GM23248 (cell line): ENCODE measurements around the gene SLC25A21. TPM values are rescaled to one million over a fixed set of nuclear protein-coding genes. Genes with fewer than 3 reads are reported as not detected.
"Not testable (repeated sequence)": the region's sequence is repeated elsewhere in the genome, so short reads cannot be mapped to it uniquely, and the experiment has no call there.

Experiments
- DNase-seq: peaks from one replicate; pipeline ENCODE4 v3.0.0-alpha.2; 2015
- H2AFZ ChIP-seq: fragments of 200-600 bp; sonication (generic); 2 replicates; pipeline ENCODE4 v1.6.1; 2016; ENCODE audit warnings: antibody characterized with exemption
- H3F3A ChIP-seq: fragments of 200-600 bp; sonication (generic); 2 replicates; pipeline ENCODE4 v1.6.1; 2016; ENCODE audit warnings: mild to moderate bottlenecking, antibody characterized with exemption, mixed run types; ENCODE audit not compliant: insufficient read depth
- H3K27ac ChIP-seq: fragments of 200-600 bp; sonication (generic); 2 replicates; pipeline ENCODE4 v1.5.1; 2016; ENCODE audit warnings: mild to moderate bottlenecking
- H3K27me3 ChIP-seq: fragments of 200-600 bp; sonication (generic); replicated peaks from 2 replicates; pipeline ENCODE4 v1.6.1; 2016; ENCODE audit warnings: mild to moderate bottlenecking; ENCODE audit not compliant: insufficient read depth
- H3K36me3 ChIP-seq: fragments of 200-600 bp; sonication (generic); 2 replicates; pipeline ENCODE4 v1.6.1; 2016; ENCODE audit warnings: low read depth, mild to moderate bottlenecking
- H3K4me1 ChIP-seq: fragments of 200-600 bp; sonication (generic); 2 replicates; pipeline ENCODE4 v1.6.1; 2016; ENCODE audit warnings: mild to moderate bottlenecking; ENCODE audit not compliant: insufficient read depth
- H3K4me2 ChIP-seq: fragments of 200-600 bp; sonication (generic); one replicate; pipeline ENCODE4 v1.6.1; 2016; ENCODE audit warnings: mild to moderate bottlenecking; ENCODE audit not compliant: unreplicated experiment
- H3K4me3 ChIP-seq: fragments of 200-600 bp; sonication (generic); 2 replicates; pipeline ENCODE4 v1.5.1; 2016; ENCODE audit warnings: mild to moderate bottlenecking
- H3K79me2 ChIP-seq: fragments of 200-600 bp; sonication (generic); 2 replicates; pipeline ENCODE4 v1.6.1; 2016; ENCODE audit warnings: mild to moderate bottlenecking; ENCODE audit not compliant: insufficient read depth
- H3K9ac ChIP-seq: fragments of 200-600 bp; sonication (generic); 2 replicates; pipeline ENCODE4 v1.6.1; 2016; ENCODE audit warnings: mild to moderate bottlenecking
- H3K9me2 ChIP-seq: fragments of 200-600 bp; sonication (generic); 2 replicates; pipeline ENCODE4 v1.6.1; 2016; ENCODE audit warnings: mixed run types, mild to moderate bottlenecking, moderate library complexity; ENCODE audit not compliant: insufficient read depth
- H3K9me3 ChIP-seq: fragments of 200-600 bp; sonication (generic); one replicate; pipeline ENCODE4 v1.6.1; 2017; ENCODE audit warnings: low read depth
- H4K20me1 ChIP-seq: fragments of 200-600 bp; sonication (generic); 2 replicates; pipeline ENCODE4 v1.6.0; 2016; ENCODE audit not compliant: insufficient read depth
- EZH2 ChIP-seq: fragments of 200-600 bp; sonication (generic); IDR thresholded peaks from 2 replicates; pipeline ENCODE4 v1.6.1; 2018; ENCODE audit warnings: antibody characterized with exemption, mild to moderate bottlenecking; ENCODE audit not compliant: insufficient read depth, poor library complexity, severe bottlenecking
- EZH2phosphoT487 ChIP-seq: fragments of 200-600 bp; sonication (generic); IDR thresholded peaks from 2 replicates; pipeline ENCODE4 v1.6.1; 2018; ENCODE audit warnings: antibody characterized with exemption, moderate library complexity, mild to moderate bottlenecking, low read depth; ENCODE audit not compliant: insufficient read depth
- WGBS, 2 experiments: methylation state at CpG; one replicate each; pipeline ENCODE4 v1.1.6; 2015 to 2017; ENCODE audit warnings: low lambda C conversion rate in 2 of 2, low coverage in 1 of 2; ENCODE audit errors: missing lambda C conversion rate in 2 of 2; 5-methylcytosine and 5-hydroxymethylcytosine counted together
- in situ Hi-C: fragments of 300-500 bp; cut with MboI; formaldehyde crosslinking; loops from 2 replicates; pipeline ENCODE4 v1.15.0; 2020
- polyA plus RNA-seq: library from polyadenylated mRNA; unstranded; fragments of >200 nt; fragmentation: Nextera tagmentation; extraction: Ambion mirVana; gene quantifications from 2 replicates; pipeline ENCODE4 v1.2.1, GENCODE V29; 2016
- total RNA-seq: library from RNA; depleted of rRNA; stranded (reverse); fragments of >200 nt; shearing (Covaris generic); gene quantifications from 2 replicates; pipeline ENCODE4 v1.2.3, GENCODE V29; 2014

SLC25A21 gene
- total and polyA plus RNA-seq, 2 experiments from 2014 or later = 0.26 TPM; not detected in 1

GRCh38 chr14:36910578-36910977 is 261.8 kb downstream of the SLC25A21 start:
- Histone ChIP-seq H3F3A (no peaks in the 10 kb centered on the region), H3K4me1 (no peaks in the 10 kb centered on the region), H3K4me3 (no peak overlapping the region), H2AFZ (no peak overlapping the region), H3K27ac (no peak overlapping the region), H3K9me3 (no peaks in the 10 kb centered on the region), H3K9ac (no peak overlapping the region), H3K9me2 (no peaks in the 10 kb centered on the region), H3K79me2 (no peaks in the 10 kb centered on the region), H3K27me3 (peaks cover 11% of the 10 kb centered on the region; the same call in 1 of the 2 replicates), H3K4me2 (no peak overlapping the region), H4K20me1 (no peaks in the 10 kb centered on the region), H3K36me3 (no peaks in the 10 kb centered on the region)
- no peak for DNase-seq
- TF ChIP-seq EZH2 (no peak), EZH2phosphoT487 (no peak)
- WGBS, 2 experiments = 42 to 51% methylated on average over 3 of the region's 3 CpGs
- in situ Hi-C loops = no loop called here

DNA sequence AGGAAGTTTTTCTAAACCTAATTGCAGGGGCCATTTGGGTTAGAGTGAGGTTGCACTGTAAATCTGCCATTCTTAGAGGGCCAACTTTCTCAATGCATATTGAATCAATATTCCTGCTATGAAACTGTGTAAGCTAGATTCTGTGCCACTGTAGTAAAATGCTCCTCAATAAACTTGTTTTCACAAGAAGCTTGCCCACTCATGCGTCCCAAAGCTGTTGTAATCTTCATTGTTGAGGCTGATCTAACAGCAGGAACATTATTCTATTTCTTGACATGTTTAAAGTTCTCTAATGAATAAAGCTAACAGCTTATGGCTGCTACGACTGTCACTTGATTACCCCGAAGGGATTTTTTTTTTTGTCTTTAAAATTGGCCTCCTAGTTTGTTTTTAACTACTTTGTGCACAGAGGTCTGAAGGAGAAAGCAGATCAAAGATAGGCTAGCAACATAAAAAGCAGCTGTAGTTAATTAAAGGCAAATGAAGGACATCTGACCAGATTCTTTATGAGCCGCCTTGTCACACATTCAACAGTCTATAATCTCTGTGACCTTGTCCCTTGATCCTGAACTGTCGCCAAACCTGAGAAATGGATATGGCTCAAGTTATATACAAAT is 267.0 kb downstream of the SLC25A21 start:
- Histone ChIP-seq H3K9me3 (no peaks in the 10 kb centered on the region), H3K9me2 (no peaks in the 10 kb centered on the region), H3K4me1 (no peaks in the 10 kb centered on the region), H3K4me3 (no peak overlapping the region), H3F3A (no peaks in the 10 kb centered on the region), H3K79me2 (no peaks in the 10 kb centered on the region), H3K27ac (no peak overlapping the region), H3K36me3 (no peaks in the 10 kb centered on the region), H4K20me1 (no peaks in the 10 kb centered on the region), H3K27me3 (0 out of 2 replicates have a peak, but pooled peaks cover 3% of the 10 kb centered on the region), H3K9ac (no peak overlapping the region), H2AFZ (no peak overlapping the region), H3K4me2 (no peak overlapping the region)
- WGBS, 2 experiments = 6 to 12% methylated on average over 5 of the region's 5 CpGs
- no peak for DNase-seq
- in situ Hi-C loops = no loop called here
- TF ChIP-seq EZH2 (no peak), EZH2phosphoT487 (no peak)

DNA sequence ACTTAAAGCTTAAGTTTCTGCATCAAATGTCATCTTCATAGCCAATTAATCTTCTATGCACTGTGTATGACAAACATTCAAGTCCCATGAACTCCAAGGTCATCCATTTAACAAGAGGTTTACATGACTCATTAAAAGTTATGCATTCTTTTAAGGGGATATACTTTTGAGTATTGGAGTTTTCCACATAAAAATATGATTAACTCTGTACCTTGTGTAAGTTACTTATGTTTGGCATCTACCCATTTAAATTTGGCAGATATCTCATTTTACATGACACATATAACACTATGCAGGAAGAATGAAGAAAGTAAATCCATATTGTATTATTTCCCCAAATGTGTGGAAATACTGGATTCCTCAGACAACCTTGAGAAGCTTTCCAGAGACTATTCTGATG is 270.5 kb downstream of the SLC25A21 start:
- Histone ChIP-seq H3K9me2 (no peaks in the 10 kb centered on the region), H3K27ac (no peak overlapping the region), H2AFZ (no peak overlapping the region), H4K20me1 (no peaks in the 10 kb centered on the region), H3K9ac (no peak overlapping the region), H3K4me3 (no peak overlapping the region), H3K79me2 (no peaks in the 10 kb centered on the region), H3F3A (no peaks in the 10 kb centered on the region), H3K36me3 (no peaks in the 10 kb centered on the region), H3K4me2 (no peak overlapping the region), H3K27me3 (no peaks in the 10 kb centered on the region), H3K9me3 (no peaks in the 10 kb centered on the region), H3K4me1 (no peaks in the 10 kb centered on the region)
- peak; percentile 3 for DNase-seq
- in situ Hi-C loops = no loop called here
- TF ChIP-seq EZH2 (no peak), EZH2phosphoT487 (no peak)

DNA sequence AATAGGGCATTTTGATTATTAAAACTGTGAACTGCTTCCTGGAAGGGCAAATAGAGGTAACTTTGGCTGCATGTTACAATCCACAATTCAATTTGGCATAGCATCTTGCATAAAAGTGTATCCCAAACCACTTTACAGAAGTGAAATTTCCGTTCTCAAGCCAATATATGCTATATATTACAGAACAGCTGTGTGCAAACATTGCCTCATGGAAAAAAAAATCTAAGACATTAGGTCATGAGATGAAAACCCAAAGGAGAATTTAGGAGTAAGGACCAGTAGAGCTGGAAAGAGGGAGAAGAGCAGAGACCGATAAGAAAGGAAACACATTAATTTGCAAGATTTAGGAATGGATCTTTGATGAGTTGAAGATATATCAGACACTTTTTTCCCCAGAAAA is 271.6 kb downstream of the SLC25A21 start:
- 35 to 37% methylated on average over 2 of the region's 2 CpGs for WGBS, 2 experiments
- in situ Hi-C loops = no loop called here

GRCh38 chr14:36896300-36896699 is 276.1 kb downstream of the SLC25A21 start:
- in situ Hi-C loops, H3K4me3 ChIP-seq, H3K9ac ChIP-seq: not testable (repeated sequence)

More for the DNA sequence above, 271.6 kb downstream of the SLC25A21 start:
- Histone ChIP-seq H3K4me2 (no peak overlapping the region), H4K20me1 (no peaks in the 10 kb centered on the region), H3K9ac (no peak overlapping the region), H3F3A (no peaks in the 10 kb centered on the region), H3K36me3 (no peaks in the 10 kb centered on the region), H3K4me1 (no peaks in the 10 kb centered on the region), H3K4me3 (no peak overlapping the region), H3K79me2 (no peaks in the 10 kb centered on the region), H3K9me2 (no peaks in the 10 kb centered on the region), H3K27ac (no peak overlapping the region), H2AFZ (no peak overlapping the region), H3K27me3 (no peaks in the 10 kb centered on the region), H3K9me3 (no peaks in the 10 kb centered on the region)
- TF ChIP-seq EZH2 = no peak
- no peak for TF ChIP-seq EZH2phosphoT487
- DNase-seq = no peak

More at GRCh38 chr14:36896300-36896699, 276.1 kb downstream of the SLC25A21 start:
- H4K20me1 ChIP-seq, H2AFZ ChIP-seq, H3K9me2 ChIP-seq, H3K79me2 ChIP-seq, H3K4me2 ChIP-seq, DNase-seq, H3K4me1 ChIP-seq, H3K27me3 ChIP-seq, H3F3A ChIP-seq, H3K27ac ChIP-seq, H3K36me3 ChIP-seq, H3K9me3 ChIP-seq: not testable (repeated sequence)
- 57 to 64% methylated on average over 2 of the region's 2 CpGs for WGBS, 2 experiments
